ENCODE data around the gene NISCH. TPM values are rescaled to one million over a fixed set of nuclear protein-coding genes. Genes with fewer than 3 reads are reported as not detected.

NISCH gene
- total RNA-seq, 1 donor from 2014 or later: 240 TPM

GRCh38 chr3:52436500-52437149, 18.8 kb upstream of the NISCH start:
- Mint-ChIP-seq H3K4me1 (peaks cover 29% of the 10 kb centered on the region), H3K36me3 (no peaks in the 10 kb centered on the region), H3K27ac (no peak overlapping the region), H3K4me3 (no peak overlapping the region), H3K27me3 (ENCODE audit: low read depth) (no peaks in the 10 kb centered on the region), H3K9me3 (no peaks in the 10 kb centered on the region)
- no peak for DNase-seq (ENCODE audit: low spot score in 2 of 2, unreplicated experiment in 2 of 2)
- TF ChIP-seq, protein P1, sequence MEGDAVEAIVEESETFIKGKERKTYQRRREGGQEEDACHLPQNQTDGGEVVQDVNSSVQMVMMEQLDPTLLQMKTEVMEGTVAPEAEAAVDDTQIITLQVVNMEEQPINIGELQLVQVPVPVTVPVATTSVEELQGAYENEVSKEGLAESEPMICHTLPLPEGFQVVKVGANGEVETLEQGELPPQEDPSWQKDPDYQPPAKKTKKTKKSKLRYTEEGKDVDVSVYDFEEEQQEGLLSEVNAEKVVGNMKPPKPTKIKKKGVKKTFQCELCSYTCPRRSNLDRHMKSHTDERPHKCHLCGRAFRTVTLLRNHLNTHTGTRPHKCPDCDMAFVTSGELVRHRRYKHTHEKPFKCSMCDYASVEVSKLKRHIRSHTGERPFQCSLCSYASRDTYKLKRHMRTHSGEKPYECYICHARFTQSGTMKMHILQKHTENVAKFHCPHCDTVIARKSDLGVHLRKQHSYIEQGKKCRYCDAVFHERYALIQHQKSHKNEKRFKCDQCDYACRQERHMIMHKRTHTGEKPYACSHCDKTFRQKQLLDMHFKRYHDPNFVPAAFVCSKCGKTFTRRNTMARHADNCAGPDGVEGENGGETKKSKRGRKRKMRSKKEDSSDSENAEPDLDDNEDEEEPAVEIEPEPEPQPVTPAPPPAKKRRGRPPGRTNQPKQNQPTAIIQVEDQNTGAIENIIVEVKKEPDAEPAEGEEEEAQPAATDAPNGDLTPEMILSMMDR (IDR thresholded peaks at IDR 0.05; ENCODE audit: unreplicated experiment): no peak

DNA sequence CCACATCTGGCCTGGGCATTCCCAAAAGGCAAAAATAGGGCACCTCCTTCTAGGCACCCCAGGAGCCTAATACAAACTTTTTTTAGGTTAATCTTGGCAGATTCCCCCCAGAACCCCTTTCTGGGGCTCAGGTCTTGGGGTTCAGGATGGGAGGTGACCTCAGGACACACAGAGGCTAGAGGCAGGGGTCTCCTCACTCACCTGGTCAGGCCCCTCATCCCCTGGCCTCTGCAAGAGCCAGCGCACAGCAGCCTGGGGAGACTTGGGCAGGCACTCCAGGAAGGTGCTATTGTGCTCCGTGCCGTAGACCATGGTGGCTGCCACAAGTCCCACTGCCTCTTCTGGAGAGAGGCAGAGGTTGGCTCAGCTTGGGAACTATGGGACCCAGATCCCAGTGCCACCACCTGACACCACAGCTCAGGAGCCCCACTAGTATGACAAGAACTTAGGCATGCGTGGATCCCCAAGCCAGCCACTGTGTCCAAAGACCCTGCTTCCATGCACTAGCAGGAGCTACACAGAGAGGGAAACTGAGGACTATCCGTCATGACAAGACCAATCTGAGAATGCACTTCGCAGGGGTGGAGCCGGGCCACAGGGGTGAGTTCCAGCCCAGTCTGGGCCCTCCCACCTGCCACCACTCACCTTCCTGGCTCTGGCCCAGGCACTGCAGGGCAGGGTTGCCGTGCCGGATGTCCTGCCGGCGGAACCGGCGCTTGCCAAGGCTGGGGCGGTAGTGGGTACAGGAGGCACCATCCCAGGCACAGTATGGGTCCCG, 17.9 kb upstream of the NISCH start:
- TF ChIP-seq, protein P1 (IDR thresholded peaks at IDR 0.05; ENCODE audit: unreplicated experiment): no peak
- peaks cover 20% of the 10 kb centered on the region for H3K4me1 Mint-ChIP-seq
- no peak overlapping the region for H3K27ac Mint-ChIP-seq
- H3K9me3 Mint-ChIP-seq: no peaks in the 10 kb centered on the region
- H3K4me3 Mint-ChIP-seq: no peak overlapping the region
- no peaks in the 10 kb centered on the region for H3K36me3 Mint-ChIP-seq
- no peak for DNase-seq (ENCODE audit: low spot score in 2 of 2, unreplicated experiment in 2 of 2)
- no peaks in the 10 kb centered on the region for H3K27me3 Mint-ChIP-seq (ENCODE audit: low read depth)

GRCh38 chr3:52438104-52438376, 17.4 kb upstream of the NISCH start:
- no peak for DNase-seq (ENCODE audit: low spot score in 2 of 2, unreplicated experiment in 2 of 2)
- no peaks in the 10 kb centered on the region for H3K27me3 Mint-ChIP-seq (ENCODE audit: low read depth)
- H3K27ac Mint-ChIP-seq: no peak overlapping the region
- no peaks in the 10 kb centered on the region for H3K36me3 Mint-ChIP-seq
- H3K4me3 Mint-ChIP-seq: no peak overlapping the region
- H3K4me1 Mint-ChIP-seq: peaks cover 15% of the 10 kb centered on the region
- TF ChIP-seq, protein P1 (IDR thresholded peaks at IDR 0.05; ENCODE audit: unreplicated experiment): no peak
- no peaks in the 10 kb centered on the region for H3K9me3 Mint-ChIP-seq

GRCh38 chr3:52438579-52439425, 16.6 kb upstream of the NISCH start:
- peaks cover 8% of the 10 kb centered on the region for H3K4me1 Mint-ChIP-seq
- TF ChIP-seq, protein P1 (IDR thresholded peaks at IDR 0.05; ENCODE audit: unreplicated experiment): no peak
- H3K4me3 Mint-ChIP-seq: no peak overlapping the region
- no peak overlapping the region for H3K27ac Mint-ChIP-seq
- no peaks in the 10 kb centered on the region for H3K9me3 Mint-ChIP-seq
- H3K36me3 Mint-ChIP-seq: no peaks in the 10 kb centered on the region
- H3K27me3 Mint-ChIP-seq (ENCODE audit: low read depth): no peaks in the 10 kb centered on the region
- DNase-seq (ENCODE audit: low spot score in 2 of 2, unreplicated experiment in 2 of 2): no peak

GRCh38 chr3:52439426-52440248, 15.8 kb upstream of the NISCH start:
- Mint-ChIP-seq H3K27ac (no peak overlapping the region), H3K36me3 (no peaks in the 10 kb centered on the region), H3K27me3 (ENCODE audit: low read depth) (no peaks in the 10 kb centered on the region), H3K4me3 (no peak overlapping the region), H3K9me3 (no peaks in the 10 kb centered on the region), H3K4me1 (no peaks in the 10 kb centered on the region)
- no peak for DNase-seq (ENCODE audit: low spot score in 2 of 2, unreplicated experiment in 2 of 2)
- TF ChIP-seq, protein P1 (IDR thresholded peaks at IDR 0.05; ENCODE audit: unreplicated experiment): no peak

All from mesothelial cell of epicardium (in vitro differentiated cells).